NCI-H2107 treated with DMSO at 0.1 percent for 48 hours (cell line): ENCODE data around the gene KCND3.
"Not testable (repeated sequence)": the region's sequence is repeated elsewhere in the genome, so short reads cannot be mapped to it uniquely, and the experiment has no call there.

ENCODE experiments used
- DNase-seq: peaks from one replicate; lab custom pipeline; 2025; ENCODE audit not compliant: unreplicated experiment; lab: John Stamatoyannopoulos, UW

Gene KCND3

GRCh38 chr1:111747282-111747734 is 242.2 kb downstream of the KCND3 start:
- peak; percentile 34 for DNase-seq

- no peak for DNase-seq
Observed at GRCh38 chr1:111746614-111746999, 242.9 kb downstream of the KCND3 start.

- peak; percentile 30 for DNase-seq
Observed at GRCh38 chr1:111745675-111746613, 243.5 kb downstream of the KCND3 start.

- DNase-seq: no peak
Observed at GRCh38 chr1:111743679-111744101, 245.8 kb downstream of the KCND3 start.

GRCh38 chr1:111742938-111743549 is 246.4 kb downstream of the KCND3 start:
- no peak for DNase-seq

GRCh38 chr1:111742292-111742691 is 247.2 kb downstream of the KCND3 start:
- not testable (repeated sequence) for DNase-seq

- DNase-seq: peak; percentile 27
Observed at GRCh38 chr1:111739925-111740765, 249.3 kb downstream of the KCND3 start.

GRCh38 chr1:111739194-111739924 is 250.1 kb downstream of the KCND3 start, which contains the start of gene INKA2:
Gene INKA2 (minus strand): TSS chr1:111739395. CDS start chr1:111739242, 153 bp downstream.
- DNase-seq: peak; percentile 88

GRCh38 chr1:111738436-111739193 is 250.9 kb downstream of the KCND3 start:
- peak; percentile 69 for DNase-seq

- DNase-seq: peak; percentile 68
Observed at GRCh38 chr1:111738133-111738435, 251.4 kb downstream of the KCND3 start.

GRCh38 chr1:111737216-111738132 is 252.0 kb downstream of the KCND3 start:
- no peak for DNase-seq

GRCh38 chr1:111736548-111737215 is 252.8 kb downstream of the KCND3 start:
- peak; percentile 69 for DNase-seq

GRCh38 chr1:111735858-111736544 is 253.5 kb downstream of the KCND3 start:
- DNase-seq: peak; percentile 93

GRCh38 chr1:111735321-111735720 is 254.1 kb downstream of the KCND3 start:
- DNase-seq: no peak

GRCh38 chr1:111734856-111735255 is 254.6 kb downstream of the KCND3 start:
- DNase-seq: no peak

- DNase-seq: no peak
Observed at GRCh38 chr1:111734426-111734825, 255.0 kb downstream of the KCND3 start.

- DNase-seq: no peak
Observed at GRCh38 chr1:111733992-111734341, 255.5 kb downstream of the KCND3 start.
